SK-N-MC (cell line): ENCODE measurements around the gene CACNG1.

Experiments used
- DNase-seq: peaks from one replicate; pipeline ENCODE4 v3.0.0-alpha.2; 2011; ENCODE audit warnings: low read depth, low spot score
- H3K27ac ChIP-seq: fragments of 200-600 bp; sonication (generic); 2 replicates; pipeline ENCODE4 v1.5.1; 2016; ENCODE audit warnings: mixed run types
- H3K36me3 ChIP-seq: fragments of 200-600 bp; sonication (generic); 2 replicates; pipeline ENCODE4 v1.6.1; 2017; ENCODE audit warnings: antibody characterized with exemption, low read length, mixed read lengths; ENCODE audit not compliant: insufficient read depth
- H3K4me3 ChIP-seq: fragments of 200-600 bp; sonication (generic); 2 replicates; pipeline ENCODE4 v1.5.1; 2016
- H3K9ac ChIP-seq: fragments of 200-600 bp; sonication (generic); 2 replicates; pipeline ENCODE4 v1.8.0; 2017; ENCODE audit warnings: mixed run types, mixed read lengths; ENCODE audit not compliant: insufficient read length
- H3K9me3 ChIP-seq: fragments of 200-600 bp; sonication (generic); 2 replicates; pipeline ENCODE4 v1.6.1; 2017; ENCODE audit warnings: low read depth, mild to moderate bottlenecking, antibody characterized with exemption, low read length, moderate library complexity, mixed read lengths
- EZH2 ChIP-seq: fragments of 200-600 bp; sonication (generic); IDR thresholded peaks from one replicate; pipeline ENCODE4 v1.6.1; 2017; ENCODE audit warnings: antibody characterized with exemption
- FOXP2 ChIP-seq: optimal IDR thresholded peaks from 2 replicates; pipeline ENCODE3; 2011; ENCODE audit warnings: mild to moderate bottlenecking, moderate library complexity; ENCODE audit not compliant: insufficient read depth; ENCODE audit errors: extremely low read length, control extremely low read depth
- POLR2AphosphoS5 ChIP-seq: IDR thresholded peaks from 2 replicates; pipeline ENCODE4 v1.6.1; 2012; ENCODE audit warnings: mild to moderate bottlenecking, low read depth, low read length, borderline replicate concordance

Gene CACNG1

GRCh38 chr17:67041941-67042899, 2.1 kb upstream of the CACNG1 start:
- no peak overlapping the region for H3K27ac ChIP-seq
- H3K9ac ChIP-seq: no peak overlapping the region
- no peaks in the 10 kb centered on the region for H3K36me3 ChIP-seq
- DNase-seq: no peak
- no peak overlapping the region for H3K4me3 ChIP-seq
- TF ChIP-seq POLR2AphosphoS5 (no peak), EZH2 (no peak), FOXP2 (no peak)
- no peaks in the 10 kb centered on the region for H3K9me3 ChIP-seq

- H3K4me3 ChIP-seq: no peak overlapping the region
- H3K9me3 ChIP-seq: no peaks in the 10 kb centered on the region
- no peak overlapping the region for H3K27ac ChIP-seq
- DNase-seq: no peak
- TF ChIP-seq FOXP2: no peak
- TF ChIP-seq EZH2: no peak
- TF ChIP-seq POLR2AphosphoS5: no peak
- no peaks in the 10 kb centered on the region for H3K36me3 ChIP-seq
- no peak overlapping the region for H3K9ac ChIP-seq
Measured at GRCh38 chr17:67043283-67043682, 1.1 kb upstream of the CACNG1 start.

GRCh38 chr17:67044940-67045339, 586 bp downstream of the CACNG1 start:
- no peaks in the 10 kb centered on the region for H3K36me3 ChIP-seq
- no peak for DNase-seq
- no peak overlapping the region for H3K27ac ChIP-seq
- H3K9ac ChIP-seq: no peak overlapping the region
- TF ChIP-seq FOXP2: no peak
- no peak for TF ChIP-seq EZH2
- no peak for TF ChIP-seq POLR2AphosphoS5
- H3K4me3 ChIP-seq: no peak overlapping the region
- H3K9me3 ChIP-seq: peaks cover 8% of the 10 kb centered on the region; the same call in 1 of the 2 replicates

GRCh38 chr17:67046398-67046797, 2.0 kb downstream of the CACNG1 start:
- no peak for DNase-seq
- no peak for TF ChIP-seq FOXP2
- no peak for TF ChIP-seq POLR2AphosphoS5
- no peak for TF ChIP-seq EZH2
- no peak overlapping the region for H3K4me3 ChIP-seq

GRCh38 chr17:67047382-67047781, 3.0 kb downstream of the CACNG1 start:
- Histone ChIP-seq H3K4me3 (no peak overlapping the region), H3K9me3 (peaks cover 8% of the 10 kb centered on the region; the same call in 1 of the 2 replicates), H3K36me3 (no peaks in the 10 kb centered on the region), H3K27ac (no peak overlapping the region), H3K9ac (no peak overlapping the region)
- no peak for TF ChIP-seq POLR2AphosphoS5
- no peak for TF ChIP-seq FOXP2
- no peak for TF ChIP-seq EZH2
- DNase-seq: no peak

More at GRCh38 chr17:67046398-67046797, 2.0 kb downstream of the CACNG1 start:
- Histone ChIP-seq H3K9me3 (peaks cover 8% of the 10 kb centered on the region; the same call in 1 of the 2 replicates), H3K27ac (no peak overlapping the region), H3K9ac (no peak overlapping the region), H3K36me3 (no peaks in the 10 kb centered on the region)

- Histone ChIP-seq H3K27ac (no peak overlapping the region), H3K4me3 (no peak overlapping the region), H3K9ac (no peak overlapping the region), H3K9me3 (peaks cover 8% of the 10 kb centered on the region; the same call in 1 of the 2 replicates), H3K36me3 (no peaks in the 10 kb centered on the region)
- TF ChIP-seq POLR2AphosphoS5: no peak
- no peak for TF ChIP-seq FOXP2
- no peak for TF ChIP-seq EZH2
- DNase-seq: no peak
Measured at GRCh38 chr17:67049025-67049739, 4.8 kb downstream of the CACNG1 start.

GRCh38 chr17:67050066-67050465, 5.7 kb downstream of the CACNG1 start:
- peaks cover 8% of the 10 kb centered on the region; the same call in 1 of the 2 replicates for H3K9me3 ChIP-seq
- no peak overlapping the region for H3K27ac ChIP-seq
- no peak for DNase-seq
- H3K9ac ChIP-seq: no peak overlapping the region
- no peaks in the 10 kb centered on the region for H3K36me3 ChIP-seq
- TF ChIP-seq POLR2AphosphoS5 (no peak), EZH2 (no peak), FOXP2 (no peak)
- H3K4me3 ChIP-seq: no peak overlapping the region

- TF ChIP-seq EZH2: no peak
- TF ChIP-seq FOXP2: no peak
- no peak for TF ChIP-seq POLR2AphosphoS5
- H3K36me3 ChIP-seq: no peaks in the 10 kb centered on the region
- H3K4me3 ChIP-seq: no peak overlapping the region
- DNase-seq: no peak
- peaks cover 8% of the 10 kb centered on the region; the same call in 1 of the 2 replicates for H3K9me3 ChIP-seq
- no peak overlapping the region for H3K9ac ChIP-seq
- no peak overlapping the region for H3K27ac ChIP-seq
Measured at GRCh38 chr17:67050471-67051154, 6.3 kb downstream of the CACNG1 start.
